ENCODE data around the gene CELF1.

DNA sequence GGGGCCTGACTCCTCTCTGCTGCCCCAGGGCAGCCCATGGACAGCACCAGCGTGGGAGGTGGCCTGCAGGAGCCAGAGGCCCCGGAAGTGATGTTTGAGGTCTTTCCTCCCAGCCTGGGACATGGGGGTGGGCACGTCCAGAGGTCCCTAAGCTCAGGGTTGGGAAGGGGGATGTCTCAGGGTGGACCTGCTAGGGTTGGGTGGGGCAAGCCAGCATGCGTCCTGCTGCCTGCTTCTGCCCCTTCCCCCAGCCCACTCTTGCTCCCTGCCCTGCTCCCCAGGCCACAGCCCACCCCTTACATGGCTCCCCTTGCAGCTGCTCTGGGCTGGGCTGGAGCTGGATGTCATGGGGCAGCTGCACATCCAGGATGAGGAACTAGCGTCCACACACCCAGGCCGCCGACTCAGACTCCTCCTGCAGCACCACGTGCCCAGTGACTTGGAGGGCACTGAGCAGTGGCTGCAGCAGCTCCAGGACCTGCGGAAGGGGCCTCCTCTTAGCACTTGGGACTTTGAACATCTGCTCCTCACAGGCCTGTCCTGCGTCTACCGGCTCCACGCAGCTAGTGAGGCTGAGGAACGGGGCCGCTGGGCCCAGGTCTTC is 34.9 kb upstream of the CELF1 start:
- TF ChIP-seq CTCF (conservative IDR thresholded peaks at IDR 0.05; ENCODE audit: low read depth in 2 of 2) (no peak), ZNF114 (CRISPR knock-in tag; IDR thresholded peaks at IDR 0.05) (no peak), POLR2AphosphoS5 (IDR thresholded peaks at IDR 0.05; ENCODE audit: low read depth) (no peak), ZNF462 (CRISPR knock-in tag; IDR thresholded peaks at IDR 0.05) (no peak), EZH2phosphoT487 (IDR thresholded peaks at IDR 0.05; ENCODE audit: unreplicated experiment) (no peak)
- TF ChIP-seq, protein P1, sequence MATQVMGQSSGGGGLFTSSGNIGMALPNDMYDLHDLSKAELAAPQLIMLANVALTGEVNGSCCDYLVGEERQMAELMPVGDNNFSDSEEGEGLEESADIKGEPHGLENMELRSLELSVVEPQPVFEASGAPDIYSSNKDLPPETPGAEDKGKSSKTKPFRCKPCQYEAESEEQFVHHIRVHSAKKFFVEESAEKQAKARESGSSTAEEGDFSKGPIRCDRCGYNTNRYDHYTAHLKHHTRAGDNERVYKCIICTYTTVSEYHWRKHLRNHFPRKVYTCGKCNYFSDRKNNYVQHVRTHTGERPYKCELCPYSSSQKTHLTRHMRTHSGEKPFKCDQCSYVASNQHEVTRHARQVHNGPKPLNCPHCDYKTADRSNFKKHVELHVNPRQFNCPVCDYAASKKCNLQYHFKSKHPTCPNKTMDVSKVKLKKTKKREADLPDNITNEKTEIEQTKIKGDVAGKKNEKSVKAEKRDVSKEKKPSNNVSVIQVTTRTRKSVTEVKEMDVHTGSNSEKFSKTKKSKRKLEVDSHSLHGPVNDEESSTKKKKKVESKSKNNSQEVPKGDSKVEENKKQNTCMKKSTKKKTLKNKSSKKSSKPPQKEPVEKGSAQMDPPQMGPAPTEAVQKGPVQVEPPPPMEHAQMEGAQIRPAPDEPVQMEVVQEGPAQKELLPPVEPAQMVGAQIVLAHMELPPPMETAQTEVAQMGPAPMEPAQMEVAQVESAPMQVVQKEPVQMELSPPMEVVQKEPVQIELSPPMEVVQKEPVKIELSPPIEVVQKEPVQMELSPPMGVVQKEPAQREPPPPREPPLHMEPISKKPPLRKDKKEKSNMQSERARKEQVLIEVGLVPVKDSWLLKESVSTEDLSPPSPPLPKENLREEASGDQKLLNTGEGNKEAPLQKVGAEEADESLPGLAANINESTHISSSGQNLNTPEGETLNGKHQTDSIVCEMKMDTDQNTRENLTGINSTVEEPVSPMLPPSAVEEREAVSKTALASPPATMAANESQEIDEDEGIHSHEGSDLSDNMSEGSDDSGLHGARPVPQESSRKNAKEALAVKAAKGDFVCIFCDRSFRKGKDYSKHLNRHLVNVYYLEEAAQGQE (IDR thresholded peaks at IDR 0.05; ENCODE audit: unreplicated experiment), result no peak

Data from GM23338 (cell line).